ENCODE data around the gene DDX5.
A peak's percentile ranks its signal among the peaks of the same experiment; 100 is the strongest.
"Not testable (repeated sequence)": the region's sequence is repeated elsewhere in the genome, so short reads cannot be mapped to it uniquely, and the experiment has no call there.

Gene DDX5

DNA sequence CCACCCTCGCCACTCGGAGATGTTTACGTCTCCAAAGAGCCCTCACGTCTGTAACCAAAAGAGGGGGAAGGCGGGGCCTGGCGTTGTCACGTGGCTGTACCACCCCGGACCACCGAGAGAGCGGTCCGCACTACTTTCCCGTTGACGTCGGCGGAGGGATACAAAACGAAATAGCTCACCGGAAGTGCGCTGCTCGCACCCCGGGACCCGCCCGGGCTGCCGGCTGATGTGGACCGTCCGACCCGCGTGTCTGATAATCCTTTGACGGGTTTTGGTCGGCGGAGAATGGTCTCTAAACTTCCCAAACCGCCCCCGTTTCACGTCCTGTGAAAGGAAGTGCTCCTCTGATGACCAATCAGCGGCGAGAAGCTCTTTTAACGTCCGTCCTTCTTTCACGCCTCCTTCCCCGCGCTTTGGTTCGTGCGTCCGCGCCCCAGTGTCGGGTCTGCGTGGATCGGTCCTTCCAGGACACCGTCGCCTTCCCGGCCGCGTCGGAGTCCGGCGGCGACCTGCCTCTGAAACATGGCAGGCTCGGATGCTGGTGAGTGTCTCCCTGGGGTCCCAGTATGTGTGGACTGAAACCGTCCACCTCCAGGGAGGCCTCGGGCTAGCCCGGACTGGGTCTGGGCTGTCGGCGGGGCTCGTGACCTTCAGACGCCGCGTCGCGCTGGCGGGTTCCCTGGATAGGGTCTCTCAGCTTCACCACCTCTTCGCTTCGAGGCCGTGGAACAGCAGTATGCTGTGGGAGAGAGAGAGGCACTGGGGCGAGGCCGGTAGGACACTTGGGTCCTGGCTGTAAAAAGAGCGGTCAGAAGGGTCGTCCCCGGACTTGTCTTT is 705 bp upstream of the DDX5 start, which contains the start of gene CEP95:
Gene CEP95, plus strand, starts transcription at position 402 of the 837 bp plus-strand sequence. Its CDS starts 121 bp downstream, at position 523.
- DNase-seq, result peak; percentile 97

DNA sequence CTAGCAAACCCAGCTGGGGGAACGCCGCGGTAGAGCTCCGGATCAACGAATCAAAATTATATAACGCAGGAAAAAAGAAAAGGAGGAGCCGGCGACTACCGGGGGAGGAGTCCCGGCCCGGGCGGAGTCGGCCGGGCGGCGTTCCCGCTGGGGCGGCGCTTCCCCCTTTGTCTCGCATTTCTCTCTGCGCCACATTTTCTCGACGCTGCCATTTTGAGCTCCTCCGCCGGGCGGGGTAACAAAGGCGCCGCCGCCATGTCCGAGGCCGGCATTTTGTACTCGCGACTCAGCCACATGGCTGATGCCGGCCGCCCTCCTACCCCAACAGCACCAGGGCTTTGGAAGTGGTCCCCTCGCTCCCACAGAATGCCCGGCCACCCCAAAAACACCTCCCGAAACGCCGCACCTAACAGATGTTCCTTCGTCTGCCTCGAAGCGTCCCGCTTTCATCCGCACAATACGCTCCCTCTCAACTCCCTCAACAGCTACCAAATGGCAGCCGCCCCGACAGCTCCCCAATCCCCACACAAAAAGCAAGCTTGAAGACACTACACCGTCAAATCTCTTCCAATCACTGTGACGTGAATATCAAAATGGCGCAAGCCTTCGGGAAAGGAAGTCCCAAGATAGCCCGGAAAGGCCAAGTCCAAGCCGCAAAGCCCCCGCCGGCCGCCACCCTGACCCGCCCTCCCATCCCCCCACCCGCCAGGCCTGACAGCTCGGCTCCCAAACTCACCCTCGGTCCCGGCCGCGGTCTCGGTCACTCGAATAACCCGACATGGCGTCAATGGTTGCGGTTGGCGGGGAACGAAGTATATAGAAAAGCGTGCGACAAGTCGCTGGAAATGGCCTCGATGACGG is 519 bp downstream of the DDX5 start:
- peak; percentile 89 for DNase-seq

DNA sequence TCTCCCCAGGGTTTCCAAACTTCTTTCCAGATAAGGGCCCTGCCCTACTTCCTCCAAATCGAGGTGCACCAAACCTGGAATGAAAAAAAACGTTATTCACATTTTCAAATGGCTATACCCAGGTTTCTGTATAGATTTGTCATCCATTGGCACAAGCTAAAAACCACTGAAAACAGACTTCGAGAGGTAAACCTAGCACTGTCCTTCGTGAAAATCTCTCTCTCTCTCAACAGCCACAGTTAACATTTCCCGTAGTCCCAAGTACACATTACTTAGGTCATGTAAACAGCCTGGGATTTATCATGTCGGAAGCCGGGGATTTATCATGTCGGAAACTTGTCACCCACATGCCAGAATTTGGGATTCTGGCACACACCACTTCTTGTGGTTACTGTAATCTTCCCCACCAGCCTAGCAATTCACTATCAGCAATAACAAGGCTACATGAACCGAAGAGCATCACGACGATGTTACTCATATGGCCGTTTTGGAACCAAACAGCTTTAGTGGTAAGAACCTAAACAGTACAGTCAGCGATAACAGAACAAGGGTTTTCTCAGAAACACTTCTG is 1.2 kb downstream of the DDX5 start:
- peak; percentile 87 for DNase-seq

DNA sequence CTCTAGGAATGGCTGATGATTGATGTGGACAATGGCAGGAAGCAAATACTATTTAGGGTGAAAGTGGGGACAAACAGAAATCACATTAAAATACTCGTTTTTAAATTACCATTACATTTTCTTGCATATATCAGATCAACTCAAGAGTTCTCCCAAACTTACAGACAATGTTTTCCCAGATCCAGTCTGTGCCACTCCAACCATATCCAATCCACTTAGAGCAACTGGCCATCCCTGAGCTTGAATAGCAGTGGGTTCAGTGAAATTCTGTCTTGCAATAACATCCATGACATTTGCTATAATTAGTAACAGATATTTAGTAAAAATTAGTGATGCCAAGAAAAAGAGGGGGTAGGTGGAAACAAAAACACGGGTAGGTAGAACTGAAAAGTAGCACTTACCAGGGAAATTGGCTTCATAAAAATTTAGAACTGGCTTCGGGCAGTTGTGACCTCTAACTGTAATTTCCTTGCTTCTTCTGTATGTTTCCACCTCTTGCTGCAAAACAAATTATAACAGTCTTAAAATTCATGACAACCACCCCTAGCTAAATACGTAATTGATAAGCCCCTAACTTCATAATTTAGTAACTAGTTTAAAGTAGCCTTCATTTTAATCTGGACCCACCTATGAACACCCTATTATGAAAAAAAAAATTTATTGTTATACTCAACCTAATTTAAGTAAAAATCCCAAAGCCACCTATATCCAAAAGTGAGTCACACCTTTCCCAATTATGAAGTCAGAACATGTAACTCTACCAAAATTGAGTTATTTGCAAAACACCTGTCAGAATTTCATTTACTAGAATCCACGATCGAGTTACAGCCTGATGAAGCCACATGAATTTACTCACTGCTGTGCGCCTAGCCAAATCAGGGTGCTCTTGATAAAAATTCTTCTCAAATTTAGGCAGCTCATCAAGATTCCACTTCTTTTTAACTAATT is 2.0 kb downstream of the DDX5 start:
- no peak for DNase-seq

DNA sequence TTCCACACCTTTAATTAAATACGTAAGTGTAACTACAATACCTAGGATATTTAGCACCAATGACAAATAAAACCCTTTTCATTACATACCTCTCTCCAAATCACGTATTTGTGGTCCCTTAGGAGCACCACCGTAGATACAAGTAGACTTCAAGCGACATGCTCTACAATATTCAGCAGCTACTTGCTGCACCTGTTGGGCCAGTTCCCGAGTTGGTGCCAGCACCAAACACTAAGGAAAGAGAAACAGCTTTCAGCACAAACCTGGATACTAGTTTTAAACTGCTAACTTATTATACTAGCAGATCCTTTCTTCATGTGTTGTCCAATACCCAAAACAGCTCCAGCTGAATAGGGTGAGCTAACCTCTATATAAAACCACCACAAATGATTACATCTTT is 2.7 kb downstream of the DDX5 start:
- no peak for DNase-seq

DNA sequence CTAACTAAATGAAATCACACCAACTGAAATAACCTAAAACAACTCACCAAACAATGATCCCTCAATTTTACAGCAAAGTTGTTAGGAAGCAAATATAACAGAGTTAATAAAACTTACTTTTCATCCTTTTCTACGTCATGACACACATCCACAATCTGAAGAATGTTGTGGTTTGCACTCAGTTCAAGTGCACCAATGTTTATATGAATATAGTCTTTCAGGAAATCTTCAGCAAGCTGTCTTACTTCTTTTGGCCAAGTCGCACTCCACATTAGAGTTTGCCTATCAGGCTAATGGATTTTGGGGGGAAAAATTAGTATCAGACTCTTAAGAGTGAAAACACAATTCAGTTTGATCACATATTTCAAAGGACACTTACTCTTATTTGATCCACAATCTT is 3.3 kb downstream of the DDX5 start:
- no peak for DNase-seq

DNA sequence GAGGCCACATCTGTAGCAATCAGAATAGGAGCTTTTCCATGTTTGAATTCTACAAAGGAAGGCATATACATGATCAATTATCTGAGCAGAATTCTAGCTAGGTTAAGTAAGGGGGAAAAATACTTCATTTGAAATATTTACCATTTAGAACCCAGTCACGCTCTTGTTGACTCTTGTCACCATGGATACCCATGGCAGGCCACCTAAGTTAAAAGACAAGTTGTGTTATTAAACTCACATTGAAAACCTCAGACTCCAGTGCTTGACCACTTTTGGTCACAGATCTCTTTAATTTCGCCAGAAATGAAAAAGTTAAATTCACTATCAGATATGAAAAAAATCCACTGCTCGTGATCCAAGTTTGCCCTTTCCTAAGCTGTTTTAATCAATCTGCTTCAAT is 4.1 kb downstream of the DDX5 start:
- DNase-seq, result no peak

DNA sequence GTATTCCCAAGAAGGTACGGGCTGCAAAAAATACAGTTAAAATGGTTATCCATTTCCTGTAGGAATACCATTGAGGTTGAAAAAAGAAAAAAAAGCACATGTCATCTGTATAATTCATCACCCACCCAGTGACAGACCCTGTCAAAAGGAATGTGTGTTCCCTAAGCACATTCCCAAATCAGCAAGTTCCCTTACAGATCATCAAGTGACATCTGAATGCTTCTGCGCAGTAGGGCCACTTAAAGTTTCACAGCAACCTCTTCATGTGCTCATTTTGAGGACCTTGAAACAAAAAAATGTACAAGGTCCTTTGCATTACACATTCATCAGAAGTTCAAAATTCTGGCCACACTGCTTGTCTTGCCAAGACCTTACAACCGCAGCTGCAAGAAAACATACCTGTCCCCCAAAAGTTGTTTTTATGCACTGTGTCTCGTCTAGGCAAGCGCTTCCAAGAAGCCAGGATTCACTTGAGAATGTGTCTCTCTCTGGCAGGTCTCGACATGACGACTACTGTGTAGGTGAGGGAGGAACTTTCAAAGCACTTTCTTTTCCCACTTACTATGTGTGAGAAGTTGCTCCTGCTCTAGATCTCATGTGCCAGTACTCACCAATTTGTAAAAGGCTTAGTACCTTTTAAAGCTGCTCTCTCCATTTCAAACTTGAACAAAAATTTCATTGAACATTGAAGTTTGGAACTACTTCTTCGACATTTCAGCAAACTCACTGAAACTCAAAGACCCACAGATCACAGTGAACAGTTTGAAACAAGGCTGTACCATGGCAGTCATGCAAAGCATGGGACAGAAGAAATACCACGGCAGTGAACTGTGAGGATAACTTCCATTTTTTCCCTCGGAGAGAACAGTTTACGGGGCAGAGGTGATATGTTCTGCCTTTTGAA is 5.0 kb downstream of the DDX5 start:
- no peak for DNase-seq

DNA sequence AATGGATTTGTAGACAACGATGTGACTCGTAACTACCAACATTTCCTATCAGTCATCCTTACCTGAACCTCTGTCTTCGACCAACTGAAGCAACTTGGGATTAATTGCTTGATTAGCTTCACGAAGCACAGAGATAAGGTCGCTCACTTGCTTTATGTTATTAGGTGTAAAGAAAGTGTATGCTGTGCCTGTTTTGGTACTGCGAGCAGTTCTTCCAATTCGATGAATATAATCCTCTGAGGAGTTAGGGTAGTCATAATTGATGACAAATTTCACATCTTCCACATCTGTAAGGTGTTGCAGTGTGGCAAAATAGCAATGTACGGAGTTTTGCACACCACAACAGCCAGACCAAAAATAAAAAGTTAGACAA is 5.6 kb downstream of the DDX5 start:
- no peak for DNase-seq

DNA sequence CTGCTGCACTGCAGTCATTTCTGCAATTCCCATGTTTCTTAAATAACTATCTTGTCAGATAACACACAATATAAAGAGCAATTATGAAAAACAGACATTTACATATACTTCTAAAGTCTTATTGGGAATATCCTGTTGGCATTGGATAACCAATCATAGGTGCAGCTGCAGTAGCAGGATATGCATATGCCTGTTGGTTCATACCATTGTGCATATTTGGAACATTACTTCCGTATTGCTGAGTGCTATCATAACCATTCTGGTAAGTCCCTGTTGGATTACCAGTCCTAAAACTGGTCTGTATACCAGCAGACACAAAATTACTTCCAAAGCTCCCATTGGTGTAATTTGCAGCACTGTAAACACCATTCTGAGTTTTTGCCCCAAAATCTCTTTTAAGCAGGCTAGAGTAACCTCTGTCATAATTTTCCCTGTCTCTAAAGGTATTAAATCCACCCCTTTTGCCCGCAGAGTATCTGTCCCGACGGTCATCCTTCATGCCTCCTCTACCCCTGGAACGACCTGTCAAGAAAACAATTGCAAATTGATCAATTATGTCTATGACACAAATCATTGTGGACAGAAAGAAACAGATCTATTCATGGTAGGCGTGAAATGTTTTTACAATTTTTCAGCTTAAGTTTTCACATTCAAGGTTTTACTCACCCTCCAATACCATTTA is 6.1 kb downstream of the DDX5 start:
- DNase-seq, result no peak

DNA sequence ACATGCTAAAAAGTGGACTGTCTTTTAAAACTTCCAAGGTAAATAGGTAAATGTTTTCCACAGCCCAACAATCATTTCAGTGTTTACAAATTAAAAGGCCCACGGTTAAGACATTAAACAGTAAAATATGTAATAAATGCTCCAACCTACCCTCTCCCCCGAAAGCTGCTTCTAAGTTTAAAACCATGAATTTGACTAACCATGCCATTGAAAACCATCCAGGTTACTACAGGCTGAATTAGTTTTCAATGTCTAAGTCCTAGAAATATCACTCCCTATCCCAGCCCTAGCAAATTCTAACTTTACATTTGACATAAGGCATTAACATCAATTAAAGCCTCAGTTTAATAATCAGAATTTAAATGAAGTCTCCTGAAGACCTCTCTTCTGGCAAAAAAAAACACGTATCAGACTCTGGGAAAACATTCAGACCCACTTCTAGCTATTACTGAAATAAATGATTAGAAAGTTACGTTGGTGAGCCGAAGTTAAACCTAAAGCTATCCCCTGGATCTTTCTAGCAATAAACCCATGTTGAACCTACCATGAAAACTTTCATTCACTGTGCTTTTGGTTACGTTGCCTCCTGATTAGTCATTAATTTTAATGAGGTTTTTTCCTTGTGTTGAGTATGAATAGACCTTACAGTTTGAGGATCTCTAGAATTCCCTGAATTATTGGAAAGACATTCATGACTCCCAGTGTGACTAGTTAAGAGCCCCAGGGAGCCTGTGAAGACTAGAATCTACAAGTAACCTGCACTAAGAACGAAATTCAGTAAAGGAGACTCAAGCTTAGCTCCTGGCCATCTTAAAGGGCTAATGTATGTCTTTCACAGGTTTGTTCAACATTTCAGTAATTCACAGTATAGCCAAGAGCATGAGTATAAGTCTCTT is 7.5 kb downstream of the DDX5 start:
- DNase-seq, result no peak

DNA sequence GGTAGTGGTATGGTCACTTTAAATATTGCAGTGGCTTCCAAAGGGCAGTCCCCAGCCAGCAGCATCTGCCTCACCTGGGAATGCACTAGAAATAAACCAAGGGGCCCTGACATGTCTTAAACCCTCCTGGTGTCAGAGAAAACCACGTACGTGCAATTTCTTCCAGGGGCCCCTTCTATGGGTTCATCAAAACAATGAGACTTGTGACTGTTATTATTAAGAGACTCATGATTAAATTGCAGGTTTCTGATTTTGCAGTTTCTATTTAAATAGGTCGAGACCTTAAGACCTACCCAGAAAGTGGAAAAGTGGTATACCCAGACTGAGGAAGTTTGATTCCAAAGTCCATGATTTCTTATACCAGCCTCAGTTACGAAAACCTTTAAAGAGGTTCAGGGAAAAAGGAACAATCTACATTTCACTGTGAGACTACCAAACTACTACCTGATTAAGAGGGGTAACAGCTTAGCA is 8.5 kb downstream of the DDX5 start:
- no peak for DNase-seq

DNA sequence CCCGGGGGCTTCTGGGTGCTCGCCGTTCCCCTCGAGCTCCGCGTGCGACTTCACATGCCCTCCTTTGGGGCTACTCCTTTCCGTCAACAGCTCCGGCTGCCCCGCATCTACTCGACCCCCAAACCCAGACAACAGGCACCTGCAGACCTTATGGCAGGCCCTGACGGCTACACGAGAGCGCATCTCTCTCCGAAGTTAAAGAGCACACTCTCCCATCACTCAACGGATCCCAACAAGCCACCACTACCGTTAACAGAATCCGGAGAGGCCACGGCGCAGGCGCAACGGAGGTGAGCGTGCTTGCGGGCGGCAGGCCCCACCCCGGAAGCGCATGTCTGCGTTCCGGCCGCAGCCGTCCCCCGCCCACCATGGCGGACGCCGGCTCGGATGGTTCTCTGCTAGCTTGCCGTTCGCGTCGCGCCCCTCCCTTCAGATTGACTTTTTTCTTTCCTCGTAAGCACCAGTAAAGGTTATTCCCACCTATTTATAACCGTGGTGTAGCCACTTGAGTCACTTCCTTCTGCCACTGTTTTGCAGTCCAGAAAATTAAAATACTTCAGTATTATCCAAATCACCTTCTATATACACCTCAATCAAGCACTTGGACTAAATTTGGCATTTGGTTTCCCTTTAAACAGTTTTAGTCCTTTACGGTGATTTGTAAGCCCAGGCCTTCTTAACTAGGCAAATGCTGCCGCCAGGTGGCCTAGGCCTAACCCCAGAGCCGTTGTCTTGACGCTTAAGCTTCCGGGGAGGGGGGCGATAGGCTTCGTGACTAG is 9.1 kb downstream of the DDX5 start, which contains the start of gene POLG2:
Gene POLG2, minus strand, starts transcription at position 269 of the 779 bp plus-strand sequence. Its CDS starts 86 bp downstream, at position 183.
- DNase-seq, result peak; percentile 94

DNA sequence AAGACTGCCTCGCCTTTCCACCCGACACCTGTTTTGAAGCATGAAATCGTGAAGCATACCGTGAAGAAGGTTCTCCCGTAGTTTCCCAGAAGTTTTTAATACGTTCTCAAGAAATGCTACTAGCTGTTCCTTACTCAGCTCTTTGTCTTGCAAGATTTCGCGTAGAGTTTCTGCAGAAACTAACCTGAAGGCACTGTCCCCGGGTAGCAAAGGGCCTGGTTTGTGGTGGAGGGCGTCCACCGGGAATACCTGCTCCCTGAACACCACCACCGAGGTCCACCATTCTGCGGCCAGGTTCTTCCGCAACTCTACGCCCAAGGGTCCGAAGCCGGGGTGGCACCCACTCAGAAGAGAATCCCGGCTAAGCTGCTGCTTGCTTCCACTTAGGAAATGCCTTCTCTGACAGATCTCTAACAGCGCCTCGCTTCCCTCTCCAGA is 9.7 kb downstream of the DDX5 start:
- DNase-seq, result no peak

DNA sequence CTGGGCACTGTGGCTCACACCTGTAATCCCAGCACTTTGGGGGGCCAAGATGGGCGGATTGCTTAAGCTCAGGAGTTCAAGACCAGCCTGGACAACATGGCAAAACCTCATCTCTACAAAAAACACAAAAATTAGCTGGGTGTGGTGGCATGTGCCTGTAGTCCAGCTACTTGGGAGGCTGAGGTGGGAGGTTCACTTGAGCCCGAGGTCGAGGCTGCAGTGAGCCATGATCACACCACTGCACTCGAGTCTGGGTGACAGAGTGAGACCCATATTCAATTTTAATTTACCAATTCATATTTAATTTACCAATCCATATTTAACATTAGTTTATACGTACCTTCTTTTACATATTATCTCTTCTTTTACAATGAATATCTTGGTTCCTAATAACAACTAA is 10.8 kb downstream of the DDX5 start:
- not testable (repeated sequence) for DNase-seq

DNA sequence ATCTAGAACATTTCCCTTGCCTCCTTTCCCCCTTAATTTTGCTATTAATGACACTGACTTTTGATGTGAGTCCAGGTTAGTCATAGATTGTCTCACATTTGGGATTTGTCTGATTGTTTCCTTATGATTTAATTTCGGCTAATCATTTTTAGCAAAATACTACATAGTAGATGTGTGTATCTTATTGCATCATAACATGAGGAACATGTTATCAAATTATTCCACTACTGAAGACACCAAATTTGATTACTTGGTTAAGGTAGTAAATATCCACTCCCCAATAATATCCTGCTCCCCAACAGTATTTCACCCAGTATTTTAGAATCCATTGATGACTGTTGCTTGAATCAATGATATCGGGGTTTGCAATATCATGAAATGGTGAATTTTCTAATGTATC is 12.0 kb downstream of the DDX5 start:
- DNase-seq, result no peak

DNA sequence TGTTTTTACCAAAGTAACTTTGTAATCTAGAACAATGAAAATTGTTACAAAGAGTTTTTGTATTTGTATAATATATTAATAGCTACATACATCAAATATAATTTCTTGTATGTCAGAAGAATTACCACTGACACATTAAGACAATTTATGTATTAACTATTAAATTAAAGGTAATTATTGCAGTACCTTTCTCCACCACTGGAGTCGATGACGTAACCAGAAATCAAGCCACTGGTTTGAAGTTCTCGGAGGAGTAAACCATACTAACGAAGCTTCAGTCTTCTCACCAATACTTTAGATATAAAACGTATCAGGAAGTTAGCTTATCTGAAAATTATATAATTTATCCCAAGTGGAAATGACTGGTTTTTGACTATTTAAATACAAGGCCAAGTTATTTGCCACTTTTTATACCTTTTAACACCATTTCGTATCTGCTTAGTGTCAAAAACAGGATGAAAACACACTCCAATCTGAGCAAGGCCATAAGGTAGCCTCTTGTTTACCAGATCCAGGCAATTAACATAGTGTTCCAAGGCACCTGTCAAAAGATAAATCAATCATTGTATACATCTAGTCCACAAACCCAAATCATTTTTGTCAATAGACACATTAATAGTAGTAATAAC is 13.5 kb downstream of the DDX5 start:
- peak; percentile 63 for DNase-seq

DNA sequence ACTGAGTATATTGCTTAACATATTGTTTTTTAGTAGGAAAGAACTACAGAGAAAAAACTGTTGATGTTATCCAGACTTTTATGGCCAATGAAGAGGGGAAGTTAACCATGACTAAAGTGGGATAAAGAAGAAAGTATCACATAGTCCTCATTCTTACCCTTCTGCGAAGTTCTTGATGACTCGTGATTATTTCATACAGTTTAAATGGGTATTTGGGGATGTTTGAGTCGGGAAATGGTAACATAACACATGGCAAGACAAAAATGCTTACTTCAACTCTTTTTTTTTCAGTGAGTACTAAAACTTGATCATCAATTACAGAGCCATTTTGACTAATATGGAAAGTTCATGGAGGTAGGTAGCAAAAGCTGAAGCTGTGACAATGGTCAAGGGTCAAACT is 14.1 kb downstream of the DDX5 start:
- DNase-seq, result no peak

Measured in hematopoietic multipotent progenitor cell treated with erythropoietin and hydrocortisone succinate and interleukin-3 and kit ligand, for 8 days (in vitro differentiated cells).